ENCODE measurements around the gene RIPPLY2. TPM values are rescaled to one million over a fixed set of nuclear protein-coding genes. Genes with fewer than 3 reads are reported as not detected.

Gene RIPPLY2
- total and polyA plus RNA-seq, 2 donors (not counting 3 experiments of a cell fraction or from before 2014, with no cell fraction given): 0.25 to 0.53 TPM

- dilution Hi-C loops (cut with MboI; ENCODE audit: extremely low pct_ligation_motif_present, low sequenced_read_pairs) (no loop called here), intact Hi-C loops (cut with micrococcal nuclease) (no loop called here)
- Histone ChIP-seq H3K79me2 (ENCODE audit: control insufficient read depth, insufficient read depth, low read length) (no peaks in the 10 kb centered on the region), H2AFZ (ENCODE audit: low read depth, low read length) (no peak overlapping the region), H3K36me3 (ENCODE audit: control insufficient read depth in 2 of 2, extremely low read depth in 1 of 2, insufficient read depth in 2 of 2, low read length in 2 of 2) (no peaks in the 10 kb centered on the region), H3K27me3 (ENCODE audit: control insufficient read depth in 2 of 2, insufficient read depth in 2 of 2, low read length in 2 of 2) (no peaks in the 10 kb centered on the region), H4K20me1 (replicated peaks; ENCODE audit: control insufficient read depth, extremely low read depth, insufficient read depth, low read length) (no peaks in the 10 kb centered on the region), H3K4me1 (ENCODE audit: control insufficient read depth, extremely low read depth, insufficient read depth, low read length) (no peaks in the 10 kb centered on the region), H3K27ac (ENCODE audit: insufficient read depth, low read depth, low read length) (no peak overlapping the region), H3K4me3 (replicated peaks in 1 of 3; ENCODE audit: insufficient read depth in 1 of 3, low read depth in 1 of 3, low read length in 3 of 3) (no peak overlapping the region), H3K4me2 (ENCODE audit: insufficient read depth, low read length) (no peak overlapping the region), H3K9ac (replicated peaks; ENCODE audit: extremely low read depth, insufficient read depth, low read length) (no peak overlapping the region), H3K9me3 (replicated peaks; ENCODE audit: control insufficient read depth, insufficient read depth, low read length) (no peaks in the 10 kb centered on the region), H3K9me1 (replicated peaks; ENCODE audit: control insufficient read depth, extremely low read depth, insufficient read depth, low read length) (no peaks in the 10 kb centered on the region)
- POLR2A ChIA-PET: no interaction called here
- TF ChIP-seq, protein P1, sequence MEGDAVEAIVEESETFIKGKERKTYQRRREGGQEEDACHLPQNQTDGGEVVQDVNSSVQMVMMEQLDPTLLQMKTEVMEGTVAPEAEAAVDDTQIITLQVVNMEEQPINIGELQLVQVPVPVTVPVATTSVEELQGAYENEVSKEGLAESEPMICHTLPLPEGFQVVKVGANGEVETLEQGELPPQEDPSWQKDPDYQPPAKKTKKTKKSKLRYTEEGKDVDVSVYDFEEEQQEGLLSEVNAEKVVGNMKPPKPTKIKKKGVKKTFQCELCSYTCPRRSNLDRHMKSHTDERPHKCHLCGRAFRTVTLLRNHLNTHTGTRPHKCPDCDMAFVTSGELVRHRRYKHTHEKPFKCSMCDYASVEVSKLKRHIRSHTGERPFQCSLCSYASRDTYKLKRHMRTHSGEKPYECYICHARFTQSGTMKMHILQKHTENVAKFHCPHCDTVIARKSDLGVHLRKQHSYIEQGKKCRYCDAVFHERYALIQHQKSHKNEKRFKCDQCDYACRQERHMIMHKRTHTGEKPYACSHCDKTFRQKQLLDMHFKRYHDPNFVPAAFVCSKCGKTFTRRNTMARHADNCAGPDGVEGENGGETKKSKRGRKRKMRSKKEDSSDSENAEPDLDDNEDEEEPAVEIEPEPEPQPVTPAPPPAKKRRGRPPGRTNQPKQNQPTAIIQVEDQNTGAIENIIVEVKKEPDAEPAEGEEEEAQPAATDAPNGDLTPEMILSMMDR (IDR thresholded peaks at IDR 0.05; ENCODE audit: extremely low read depth in 1 of 2, insufficient read depth in 1 of 2, low read depth in 1 of 2, low read length in 2 of 2): no peak
- no peak for TF ChIP-seq MYC (IDR thresholded peaks at IDR 0.05; ENCODE audit: low read depth, low read length)
- CTCF ChIA-PET: interaction anchor here (1.3 kb wide), 1 partner anchor 328 kb away, joined by 4 read pairs; no protein-coding TSS in a partner anchor
- BruUV-seq (replicated peaks): no TSS peak
- no peak for DNase-seq (ENCODE audit: low read depth, low spot score)
- FAIRE-seq: no peak
These were observed 38.4 kb downstream of the RIPPLY2 start for GRCh38 chr6:83891586-83891985.

DNA sequence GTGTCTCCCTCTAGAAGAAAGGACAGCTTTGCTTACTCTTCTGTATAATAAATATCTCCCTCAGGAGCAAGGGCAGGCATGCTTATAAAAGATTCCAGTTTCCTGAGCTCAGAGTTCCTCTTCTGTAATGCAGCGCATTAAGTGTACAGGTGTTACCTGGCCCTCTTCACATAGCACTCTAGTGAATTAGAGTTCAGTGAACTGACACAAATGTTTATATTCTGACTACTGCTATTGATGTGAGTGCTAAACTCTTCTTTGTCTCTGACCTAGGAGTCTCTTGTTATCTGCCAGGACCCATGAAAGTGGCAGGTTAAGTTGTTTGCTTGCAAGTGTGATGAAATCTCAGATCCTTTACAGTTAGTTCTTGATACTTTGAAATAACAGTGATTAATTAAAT lies 39.9 kb downstream of the RIPPLY2 start:
- H3K4me3 ChIP-seq (replicated peaks in 1 of 3; ENCODE audit: insufficient read depth in 1 of 3, low read depth in 1 of 3, low read length in 3 of 3): no peak overlapping the region
- H3K4me2 ChIP-seq (ENCODE audit: insufficient read depth, low read length): no peak overlapping the region
- BruUV-seq (replicated peaks): no TSS peak
- intact Hi-C loops (cut with micrococcal nuclease): no loop called here
- FAIRE-seq: no peak
- H3K9ac ChIP-seq (replicated peaks; ENCODE audit: extremely low read depth, insufficient read depth, low read length): no peak overlapping the region
- H3K27me3 ChIP-seq (ENCODE audit: control insufficient read depth in 2 of 2, insufficient read depth in 2 of 2, low read length in 2 of 2): no peaks in the 10 kb centered on the region
- CTCF ChIA-PET: interaction anchor here (1.3 kb wide), 1 partner anchor 326 kb away, joined by 4 read pairs; no protein-coding TSS in a partner anchor
- no peaks in the 10 kb centered on the region for H3K79me2 ChIP-seq (ENCODE audit: control insufficient read depth, insufficient read depth, low read length)
- no peaks in the 10 kb centered on the region for H3K36me3 ChIP-seq (ENCODE audit: control insufficient read depth in 2 of 2, extremely low read depth in 1 of 2, insufficient read depth in 2 of 2, low read length in 2 of 2)
- dilution Hi-C loops (cut with MboI; ENCODE audit: extremely low pct_ligation_motif_present, low sequenced_read_pairs): no loop called here
- H3K4me1 ChIP-seq (ENCODE audit: control insufficient read depth, extremely low read depth, insufficient read depth, low read length): no peaks in the 10 kb centered on the region
- no peaks in the 10 kb centered on the region for H3K9me3 ChIP-seq (replicated peaks; ENCODE audit: control insufficient read depth, insufficient read depth, low read length)
- no peak overlapping the region for H3K27ac ChIP-seq (ENCODE audit: insufficient read depth, low read depth, low read length)
- POLR2A ChIA-PET: no interaction called here
- no peaks in the 10 kb centered on the region for H4K20me1 ChIP-seq (replicated peaks; ENCODE audit: control insufficient read depth, extremely low read depth, insufficient read depth, low read length)
- DNase-seq (ENCODE audit: low read depth, low spot score): no peak
- no peak overlapping the region for H2AFZ ChIP-seq (ENCODE audit: low read depth, low read length)
- TF ChIP-seq JUN (IDR thresholded peaks at IDR 0.05; ENCODE audit: borderline replicate concordance, insufficient read depth, insufficient read length, low read depth) (no peak), POLR2A (IDR thresholded peaks at IDR 0.05; ENCODE audit: low read depth, low read length) (no peak), EZH2 (IDR thresholded peaks at IDR 0.05; ENCODE audit: borderline replicate concordance, low read depth, low read length, severe bottlenecking) (no peak), MYC (IDR thresholded peaks at IDR 0.05; ENCODE audit: low read depth, low read length) (no peak), FOS (IDR thresholded peaks at IDR 0.05; ENCODE audit: borderline replicate concordance, insufficient read depth, low read length) (no peak), GATA2 (IDR thresholded peaks at IDR 0.05; ENCODE audit: insufficient read depth, insufficient read length, low read depth, low read length) (no peak), POLR2AphosphoS5 (IDR thresholded peaks at IDR 0.05; ENCODE audit: insufficient read depth, low read depth, low read length) (no peak)
- TF ChIP-seq, protein P1 (IDR thresholded peaks at IDR 0.05; ENCODE audit: extremely low read depth in 1 of 2, insufficient read depth in 1 of 2, low read depth in 1 of 2, low read length in 2 of 2): no peak
- TF ChIP-seq, protein P2, sequence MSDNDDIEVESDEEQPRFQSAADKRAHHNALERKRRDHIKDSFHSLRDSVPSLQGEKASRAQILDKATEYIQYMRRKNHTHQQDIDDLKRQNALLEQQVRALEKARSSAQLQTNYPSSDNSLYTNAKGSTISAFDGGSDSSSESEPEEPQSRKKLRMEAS (IDR thresholded peaks at IDR 0.05; ENCODE audit: insufficient read depth, insufficient read length): no peak
- no peaks in the 10 kb centered on the region for H3K9me1 ChIP-seq (replicated peaks; ENCODE audit: control insufficient read depth, extremely low read depth, insufficient read depth, low read length)
